ENCODE results near the gene DCAF7.

- TF ChIP-seq GATA2 (IDR thresholded peaks at IDR 0.05; ENCODE audit: low read depth, low read length) (no peak), GATA3 (IDR thresholded peaks at IDR 0.05; ENCODE audit: low read depth, low read length) (no peak)
Observed at GRCh38 chr17:63641692-63642448, 91.6 kb downstream of the DCAF7 start.
